ENCODE results near the gene PIAS4.

DNA sequence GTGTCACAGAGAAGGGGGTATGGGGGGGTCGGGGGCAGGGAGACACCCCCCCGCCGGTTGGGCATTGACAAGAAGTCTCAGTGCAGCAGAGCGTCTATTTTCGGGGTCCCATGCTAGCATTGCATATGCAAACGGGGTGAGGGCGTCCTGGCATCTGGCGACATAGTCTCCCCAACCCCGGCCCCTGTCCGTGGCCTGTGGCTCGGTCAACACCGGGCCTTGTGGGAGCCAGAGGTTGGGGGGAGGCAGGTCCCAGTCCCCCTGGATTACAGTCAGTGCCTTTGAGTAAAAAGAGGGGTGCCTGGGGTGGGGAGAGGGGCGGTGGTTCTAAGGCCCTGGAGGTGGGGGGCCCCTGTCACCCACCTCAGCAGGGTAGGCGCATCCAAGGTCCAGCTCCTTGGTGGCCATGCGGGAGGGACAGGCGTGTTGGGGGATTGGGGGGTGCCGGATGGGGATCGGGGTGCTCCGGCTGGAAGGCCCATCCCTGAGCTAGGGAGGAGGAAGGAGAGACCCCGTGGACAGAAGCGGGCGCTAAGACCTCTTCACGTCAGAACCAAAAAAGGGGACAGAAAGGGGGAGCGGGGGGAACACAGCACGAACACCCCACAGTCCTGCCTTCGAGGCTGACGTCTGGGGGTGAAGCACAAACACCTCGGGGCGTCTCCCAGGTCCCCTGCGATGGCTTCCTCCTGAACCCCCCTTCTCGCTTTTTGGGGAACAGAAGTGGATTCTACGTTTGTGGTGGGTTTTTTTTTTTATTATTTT lies 38.2 kb downstream of the PIAS4 start:
- TF ChIP-seq EZH2phosphoT487 (conservative IDR thresholded peaks at IDR 0.05; ENCODE audit: low read length): no peak
- no peak for TF ChIP-seq CTCF (IDR thresholded peaks at IDR 0.05; ENCODE audit: insufficient read depth, low read length, poor library complexity, severe bottlenecking)

Data from SU-DHL-6 (cell line).